ENCODE results near the gene PRKAG2.
"Not testable (repeated sequence)": the region's sequence is repeated elsewhere in the genome, so short reads cannot be mapped to it uniquely, and the experiment has no call there.

Gene PRKAG2

GRCh38 chr7:151835636-151836035, 41.3 kb downstream of the PRKAG2 start:
- DNase-seq (ENCODE audit: low read depth) = no peak

GRCh38 chr7:151834271-151835035, 42.5 kb downstream of the PRKAG2 start:
- DNase-seq (ENCODE audit: low read depth) = no peak

GRCh38 chr7:151833691-151834090, 43.2 kb downstream of the PRKAG2 start:
- DNase-seq (ENCODE audit: low read depth) = no peak

GRCh38 chr7:151833213-151833651, 43.7 kb downstream of the PRKAG2 start:
- no peak for DNase-seq (ENCODE audit: low read depth)

GRCh38 chr7:151832656-151833055, 44.3 kb downstream of the PRKAG2 start:
- no peak for DNase-seq (ENCODE audit: low read depth)

GRCh38 chr7:151832138-151832537, 44.8 kb downstream of the PRKAG2 start:
- DNase-seq (ENCODE audit: low read depth) = no peak

GRCh38 chr7:151831606-151832005, 45.3 kb downstream of the PRKAG2 start:
- DNase-seq (ENCODE audit: low read depth) = no peak

GRCh38 chr7:151830121-151830830, 46.6 kb downstream of the PRKAG2 start:
- no peak for DNase-seq (ENCODE audit: low read depth)

GRCh38 chr7:151829707-151830106, 47.2 kb downstream of the PRKAG2 start:
- no peak for DNase-seq (ENCODE audit: low read depth)

GRCh38 chr7:151827620-151828019, 49.3 kb downstream of the PRKAG2 start:
- DNase-seq (ENCODE audit: low read depth) = no peak

- DNase-seq (ENCODE audit: low read depth) = not testable (repeated sequence)
These were observed 50.6 kb downstream of the PRKAG2 start for GRCh38 chr7:151826316-151826715.

- DNase-seq (ENCODE audit: low read depth) = no peak
These were observed 51.2 kb downstream of the PRKAG2 start for GRCh38 chr7:151825721-151826120.

GRCh38 chr7:151824373-151824933, 52.5 kb downstream of the PRKAG2 start:
- no peak for DNase-seq (ENCODE audit: low read depth)

GRCh38 chr7:151823566-151824372, 53.1 kb downstream of the PRKAG2 start:
- no peak for DNase-seq (ENCODE audit: low read depth)

- no peak for DNase-seq (ENCODE audit: low read depth)
These were observed 54.3 kb downstream of the PRKAG2 start for GRCh38 chr7:151822541-151823181.

- no peak for DNase-seq (ENCODE audit: low read depth)
These were observed 54.9 kb downstream of the PRKAG2 start for GRCh38 chr7:151821806-151822540.

- no peak for DNase-seq (ENCODE audit: low read depth)
These were observed 55.7 kb downstream of the PRKAG2 start for GRCh38 chr7:151821226-151821625.

- DNase-seq (ENCODE audit: low read depth) = no peak
These were observed 56.3 kb downstream of the PRKAG2 start for GRCh38 chr7:151820491-151821105.

GRCh38 chr7:151819866-151820265, 57.0 kb downstream of the PRKAG2 start:
- DNase-seq (ENCODE audit: low read depth) = no peak

GRCh38 chr7:151818674-151819519, 58.0 kb downstream of the PRKAG2 start:
- no peak for DNase-seq (ENCODE audit: low read depth)
